ENCODE data around the gene UNC5A.
"Not testable (repeated sequence)": the region's sequence is repeated elsewhere in the genome, so short reads cannot be mapped to it uniquely, and the experiment has no call there.

Gene UNC5A

DNA sequence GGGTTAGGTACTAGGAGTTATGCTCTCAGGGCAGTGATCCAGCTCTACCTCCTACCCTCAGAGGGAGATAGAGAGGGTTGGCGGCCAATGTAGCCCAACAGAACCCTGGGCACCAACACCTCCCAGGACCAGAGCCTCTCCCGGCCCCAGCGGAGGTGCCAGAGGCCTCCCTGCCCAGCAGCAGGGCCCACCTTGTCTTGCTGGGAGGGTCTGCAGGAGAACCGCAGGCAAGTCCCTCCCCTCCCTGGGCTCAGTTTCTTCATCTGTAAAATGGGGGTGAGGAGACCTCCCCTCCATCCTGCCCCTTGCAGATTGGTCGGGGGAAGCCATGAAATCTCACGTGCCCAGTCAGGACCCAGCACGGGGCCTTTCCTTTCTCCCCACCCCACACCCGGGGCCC is 54.4 kb downstream of the UNC5A start:
- DNase-seq (ENCODE audit: low spot score) = no peak

DNA sequence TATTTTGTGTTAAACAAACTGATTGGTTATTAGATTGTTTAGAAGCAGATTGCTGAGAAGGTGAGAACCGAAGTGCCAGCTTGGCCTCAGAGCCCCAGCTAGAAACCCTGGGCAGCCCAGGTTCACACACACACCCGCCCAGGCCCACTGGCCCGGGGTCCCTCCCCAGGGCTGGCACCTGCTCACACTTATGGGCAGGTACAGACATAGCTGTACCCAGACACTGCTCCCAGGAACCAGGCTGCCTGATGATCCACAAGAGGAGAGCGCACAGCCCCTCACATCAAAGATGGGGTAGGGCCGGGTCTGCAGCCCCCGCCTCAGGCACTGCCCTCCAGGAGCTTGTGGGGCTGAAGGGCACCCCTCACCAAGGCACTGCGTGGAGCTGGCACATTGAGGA is 55.6 kb downstream of the UNC5A start:
- no peak for DNase-seq (ENCODE audit: low spot score)

DNA sequence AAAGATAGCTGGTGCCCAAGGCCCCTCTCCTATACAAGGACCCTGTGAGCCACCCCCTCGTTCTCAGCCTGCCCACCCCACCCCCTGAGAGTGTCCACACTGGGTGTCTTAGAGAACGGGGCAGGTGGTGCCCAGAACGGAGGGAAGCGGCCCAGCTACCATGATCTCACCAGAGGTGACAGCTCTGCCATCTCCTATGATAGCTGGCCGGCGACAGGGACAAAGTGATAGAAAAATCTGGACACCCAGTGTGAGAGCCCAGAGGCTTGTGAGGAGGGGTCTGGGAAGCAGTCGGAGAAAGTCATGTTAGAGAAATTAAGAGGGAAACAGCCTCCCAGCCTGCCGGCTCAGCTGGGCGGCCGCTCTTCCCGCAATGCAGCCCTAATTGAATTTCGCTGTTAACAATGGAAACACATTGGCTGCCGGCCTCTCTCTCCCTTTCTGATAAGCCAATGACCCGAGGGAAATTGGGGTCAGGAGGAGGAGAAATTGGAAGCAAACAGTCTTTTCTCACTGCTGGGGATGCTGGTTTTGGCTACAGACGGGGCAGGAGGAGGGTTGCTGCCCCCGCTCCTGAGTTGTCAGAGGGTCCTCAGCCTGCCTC is 56.5 kb downstream of the UNC5A start:
- no peak for DNase-seq (ENCODE audit: low spot score)

DNA sequence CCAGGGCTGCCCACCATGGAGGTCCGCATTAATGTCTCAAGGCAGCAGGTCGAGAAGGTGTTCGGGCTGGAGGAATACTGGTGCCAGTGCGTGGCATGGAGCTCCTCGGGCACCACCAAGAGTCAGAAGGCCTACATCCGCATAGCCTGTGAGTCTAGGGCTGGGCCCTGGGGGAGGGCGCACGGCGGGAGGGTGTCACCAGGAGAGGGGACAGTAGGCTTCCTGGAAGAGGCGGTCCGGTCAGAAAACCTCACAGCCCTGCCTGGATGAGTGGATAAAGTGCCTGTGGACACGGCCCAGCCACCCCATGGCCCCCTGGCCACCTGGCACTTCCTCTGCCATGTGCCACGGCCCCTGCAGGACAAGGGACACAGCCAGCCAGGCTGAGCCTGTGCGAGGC is 57.8 kb downstream of the UNC5A start:
- DNase-seq (ENCODE audit: low spot score) = no peak

DNA sequence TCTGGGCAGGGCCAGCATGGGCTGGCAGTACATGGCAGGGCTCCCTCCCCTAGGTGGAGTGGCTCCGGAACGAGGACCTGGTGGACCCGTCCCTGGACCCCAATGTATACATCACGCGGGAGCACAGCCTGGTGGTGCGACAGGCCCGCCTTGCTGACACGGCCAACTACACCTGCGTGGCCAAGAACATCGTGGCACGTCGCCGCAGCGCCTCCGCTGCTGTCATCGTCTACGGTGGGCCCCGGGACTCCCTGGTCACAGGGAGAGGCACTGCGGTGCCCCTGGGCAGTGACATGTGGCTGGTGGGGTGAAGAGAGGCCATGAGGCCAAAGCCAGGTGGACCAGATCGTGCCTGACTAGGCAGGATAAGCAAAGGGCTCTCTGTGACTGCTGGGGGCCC is 58.4 kb downstream of the UNC5A start:
- DNase-seq (ENCODE audit: low spot score) = no peak

DNA sequence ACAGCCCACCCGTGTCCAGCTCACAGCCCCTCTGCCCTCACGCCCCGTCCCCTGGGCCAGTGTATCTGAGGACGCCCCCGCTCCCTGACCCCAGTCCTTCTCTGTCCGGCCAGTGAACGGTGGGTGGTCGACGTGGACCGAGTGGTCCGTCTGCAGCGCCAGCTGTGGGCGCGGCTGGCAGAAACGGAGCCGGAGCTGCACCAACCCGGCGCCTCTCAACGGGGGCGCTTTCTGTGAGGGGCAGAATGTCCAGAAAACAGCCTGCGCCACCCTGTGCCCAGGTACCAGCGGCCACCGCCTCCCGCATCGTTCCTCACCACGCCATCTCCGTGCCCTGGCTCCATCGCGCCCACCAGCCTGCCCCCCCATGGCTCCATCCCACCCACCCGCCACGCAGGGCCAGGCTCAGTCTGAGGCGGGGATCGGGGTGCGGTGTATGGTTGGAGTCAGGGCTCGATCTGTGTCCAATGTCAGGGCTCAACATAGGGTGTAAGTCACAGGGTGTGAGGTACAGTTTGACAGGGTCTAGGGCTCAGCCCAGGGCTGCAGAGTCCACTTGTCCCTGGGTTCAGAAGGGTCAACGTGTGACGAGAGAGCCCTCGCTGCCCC is 59.2 kb downstream of the UNC5A start:
- no peak for DNase-seq (ENCODE audit: low spot score)

DNA sequence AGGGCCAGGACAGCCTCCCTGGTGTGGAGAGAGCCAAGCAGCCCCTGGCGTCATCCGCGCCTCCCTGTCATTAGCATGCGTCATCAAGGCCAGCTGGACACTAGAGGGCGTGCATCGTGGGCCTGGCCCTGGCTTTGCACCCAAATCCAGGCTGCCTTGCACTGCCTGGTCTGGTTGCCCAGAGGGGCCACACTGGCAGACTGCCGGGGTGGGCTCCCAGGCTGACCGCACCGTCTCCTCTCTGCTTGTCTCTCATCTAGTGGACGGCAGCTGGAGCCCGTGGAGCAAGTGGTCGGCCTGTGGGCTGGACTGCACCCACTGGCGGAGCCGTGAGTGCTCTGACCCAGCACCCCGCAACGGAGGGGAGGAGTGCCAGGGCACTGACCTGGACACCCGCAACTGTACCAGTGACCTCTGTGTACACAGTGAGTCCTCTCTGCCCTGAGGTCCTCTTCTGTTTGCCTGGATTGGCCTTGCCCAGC is 59.8 kb downstream of the UNC5A start:
- peak; percentile 6 for DNase-seq (ENCODE audit: low spot score)

DNA sequence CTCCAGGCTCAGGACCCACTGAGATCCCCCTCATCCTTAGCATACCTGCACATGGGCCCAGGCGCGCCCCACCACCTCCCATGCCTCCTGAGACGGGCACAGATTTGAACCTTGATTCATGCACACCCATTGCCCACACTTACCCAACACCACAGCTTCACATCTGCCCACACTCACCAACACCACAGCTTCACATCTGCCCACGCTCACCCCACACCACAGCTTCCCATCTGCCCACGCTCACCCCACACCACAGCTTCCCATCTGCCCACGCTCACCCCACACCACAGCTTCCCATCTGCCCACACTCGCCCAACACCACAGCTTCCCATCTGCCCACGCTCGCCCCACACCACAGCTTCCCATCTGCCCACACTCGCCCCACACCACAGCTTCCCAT is 60.3 kb downstream of the UNC5A start:
- not testable (repeated sequence) for DNase-seq (ENCODE audit: low spot score)

DNA sequence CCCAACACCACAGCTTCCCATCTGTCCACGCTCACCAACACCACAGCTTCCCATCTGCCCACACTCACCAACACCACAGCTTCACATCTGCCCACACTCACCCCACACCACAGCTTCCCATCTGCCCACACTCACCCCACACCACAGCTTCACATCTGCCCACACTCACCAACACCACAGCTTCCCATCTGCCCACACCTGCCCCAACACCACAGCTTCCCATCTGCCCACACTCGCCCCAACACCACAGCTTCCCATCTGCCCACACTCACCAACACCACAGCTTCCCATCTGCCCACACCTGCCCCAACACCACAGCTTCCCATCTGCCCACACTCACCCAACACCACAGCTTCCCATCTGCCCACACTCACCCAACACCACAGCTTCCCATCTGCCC is 62.2 kb downstream of the UNC5A start:
- not testable (repeated sequence) for DNase-seq (ENCODE audit: low spot score)

- not testable (repeated sequence) for DNase-seq (ENCODE audit: low spot score)
These were observed 62.7 kb downstream of the UNC5A start for GRCh38 chr5:176873011-176873410.

- no peak for DNase-seq (ENCODE audit: low spot score)
These were observed 63.3 kb downstream of the UNC5A start for GRCh38 chr5:176873541-176874172.

GRCh38 chr5:176874198-176874780 is 63.9 kb downstream of the UNC5A start:
- DNase-seq (ENCODE audit: low spot score) = no peak

DNA sequence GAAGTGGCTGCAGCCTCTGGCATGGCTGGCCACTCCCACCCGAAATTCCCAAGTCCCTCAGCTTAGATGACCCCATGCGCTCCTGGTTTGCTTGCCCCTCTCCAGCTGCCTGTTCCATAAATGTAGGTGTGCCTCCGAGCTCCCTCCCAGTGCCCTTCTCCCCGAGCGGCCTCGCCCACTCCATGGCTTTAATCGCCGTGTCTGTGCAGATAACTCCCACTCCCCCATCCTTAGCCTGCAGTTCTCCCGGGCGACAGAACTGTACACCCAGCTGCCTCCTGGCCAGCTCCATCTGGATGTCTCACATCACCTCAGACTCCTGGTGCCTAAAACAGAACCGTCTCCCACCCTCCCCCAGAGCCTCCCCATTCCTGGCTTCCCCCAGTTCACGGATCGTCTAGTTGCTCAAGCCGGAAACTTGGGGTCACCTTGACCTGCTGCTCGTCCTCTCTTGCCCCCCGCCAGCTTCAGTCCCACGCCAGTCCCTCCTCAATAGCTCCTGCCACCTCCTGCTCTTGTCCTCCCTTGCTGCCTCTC is 64.7 kb downstream of the UNC5A start:
- no peak for DNase-seq (ENCODE audit: low spot score)

GRCh38 chr5:176875783-176876505 is 65.6 kb downstream of the UNC5A start:
- DNase-seq (ENCODE audit: low spot score) = no peak

GRCh38 chr5:176876506-176877431 is 66.4 kb downstream of the UNC5A start:
- no peak for DNase-seq (ENCODE audit: low spot score)

DNA sequence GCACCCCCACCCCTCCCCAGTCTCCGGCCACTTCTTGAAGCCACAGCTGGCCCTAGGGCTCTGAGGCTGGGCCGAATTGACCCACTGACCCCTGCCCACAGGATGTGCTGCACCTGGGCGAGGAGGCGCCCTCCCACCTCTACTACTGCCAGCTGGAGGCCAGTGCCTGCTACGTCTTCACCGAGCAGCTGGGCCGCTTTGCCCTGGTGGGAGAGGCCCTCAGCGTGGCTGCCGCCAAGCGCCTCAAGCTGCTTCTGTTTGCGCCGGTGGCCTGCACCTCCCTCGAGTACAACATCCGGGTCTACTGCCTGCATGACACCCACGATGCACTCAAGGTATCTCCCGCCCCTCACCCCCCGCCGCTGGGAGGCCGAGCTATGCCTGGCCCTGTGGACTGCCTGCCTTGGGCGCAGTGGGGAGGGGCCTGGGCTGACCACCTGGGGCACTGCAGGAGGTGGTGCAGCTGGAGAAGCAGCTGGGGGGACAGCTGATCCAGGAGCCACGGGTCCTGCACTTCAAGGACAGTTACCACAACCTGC is 67.5 kb downstream of the UNC5A start:
- no peak for DNase-seq (ENCODE audit: low spot score)

DNA sequence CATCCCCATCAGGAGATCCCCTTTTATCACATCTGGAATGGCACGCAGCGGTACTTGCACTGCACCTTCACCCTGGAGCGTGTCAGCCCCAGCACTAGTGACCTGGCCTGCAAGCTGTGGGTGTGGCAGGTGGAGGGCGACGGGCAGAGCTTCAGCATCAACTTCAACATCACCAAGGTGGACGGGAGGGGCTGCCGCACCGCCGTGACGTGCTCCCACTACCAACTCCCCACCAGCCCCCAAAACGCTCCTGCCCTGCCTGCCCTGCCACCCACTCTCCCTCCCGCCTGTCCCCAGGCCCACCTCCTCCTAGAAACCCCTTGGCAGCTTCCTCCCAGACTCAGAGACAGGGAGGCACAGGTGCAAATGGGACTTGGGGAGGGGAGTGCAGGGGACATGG is 68.1 kb downstream of the UNC5A start:
- no peak for DNase-seq (ENCODE audit: low spot score)

DNA sequence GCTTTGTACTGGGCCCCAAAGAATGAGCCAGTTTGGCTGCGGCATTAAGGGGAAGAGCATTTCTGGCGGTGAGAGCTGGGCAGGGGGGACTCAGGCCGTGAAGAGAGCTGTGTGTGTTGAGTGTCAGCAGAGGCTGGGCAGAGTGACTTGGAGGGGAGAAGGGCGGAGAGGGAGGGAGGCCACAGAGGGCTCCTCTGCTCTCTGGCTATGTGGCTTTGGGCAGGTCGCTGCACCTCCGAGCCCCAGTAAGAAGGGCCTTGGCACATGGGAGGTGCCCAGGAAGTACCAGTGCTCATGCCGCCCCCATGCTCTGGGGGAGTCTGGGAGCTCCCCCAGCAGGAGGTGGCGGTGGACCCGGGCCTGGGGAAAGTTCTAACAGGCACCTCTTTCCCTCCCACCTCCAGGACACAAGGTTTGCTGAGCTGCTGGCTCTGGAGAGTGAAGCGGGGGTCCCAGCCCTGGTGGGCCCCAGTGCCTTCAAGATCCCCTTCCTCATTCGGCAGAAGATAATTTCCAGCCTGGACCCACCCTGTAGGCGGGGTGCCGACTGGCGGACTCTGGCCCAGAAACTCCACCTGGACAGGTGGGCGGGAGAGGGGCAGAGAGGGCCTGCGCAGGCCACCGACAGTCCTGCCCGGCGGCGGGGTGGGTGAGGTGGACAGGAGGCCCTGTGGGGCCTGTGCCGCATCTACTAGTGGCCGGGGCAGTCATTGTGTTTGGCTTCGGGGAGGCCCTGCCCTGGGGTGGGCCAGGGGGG is 68.7 kb downstream of the UNC5A start:
- no peak for DNase-seq (ENCODE audit: low spot score)

- DNase-seq (ENCODE audit: low spot score) = no peak
These were observed 69.5 kb downstream of the UNC5A start for GRCh38 chr5:176879663-176880361.

Measured in globus pallidus (tissue), 1 donor.